Kidney capillary endothelial cell (primary cell): ENCODE results near the gene MTMR12.

Experiments used
- DNase-seq: peaks from one replicate; pipeline ENCODE4 v3.0.0-alpha.2; 2018; ENCODE audit warnings: low spot score

The MTMR12 gene

DNA sequence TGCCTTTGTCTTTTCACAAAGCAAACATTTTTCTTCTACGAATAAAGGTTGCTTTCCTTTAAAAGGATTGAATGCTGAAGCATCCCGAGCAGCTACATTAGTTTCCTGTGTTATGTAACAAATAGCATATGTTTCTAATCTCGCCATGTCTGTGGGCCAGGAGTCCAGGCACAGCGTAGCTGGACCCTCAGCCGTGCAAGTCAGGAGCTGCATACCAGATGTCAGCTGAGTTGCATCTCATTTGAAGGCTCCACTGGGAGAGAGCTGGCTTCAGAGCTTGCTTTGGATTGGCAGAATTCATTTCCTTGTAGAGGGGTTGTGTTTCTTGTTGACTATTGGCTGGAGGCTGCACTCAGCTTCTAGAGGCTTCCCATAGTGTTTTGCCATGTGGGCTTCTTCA, 122.6 kb downstream of the MTMR12 start:
- DNase-seq, result no peak

DNA sequence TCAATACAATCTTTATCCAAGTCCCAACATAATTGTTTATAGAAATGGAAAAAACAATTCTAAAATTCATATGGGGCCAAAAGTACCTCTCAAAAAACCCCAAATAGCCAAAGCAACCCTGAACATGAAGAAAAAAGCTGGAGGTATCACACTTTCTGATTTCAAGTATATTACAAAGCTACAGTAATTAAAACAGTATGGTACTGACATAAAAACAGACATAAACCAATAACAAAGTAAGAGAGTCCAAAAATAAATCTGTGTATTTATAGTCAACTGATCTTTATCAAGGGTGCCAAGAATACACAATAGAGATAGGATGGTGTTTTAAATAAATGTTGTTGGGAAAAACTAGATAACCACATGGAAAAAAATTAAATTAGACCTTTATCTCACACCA, 125.1 kb downstream of the MTMR12 start:
- DNase-seq, result no peak

DNA sequence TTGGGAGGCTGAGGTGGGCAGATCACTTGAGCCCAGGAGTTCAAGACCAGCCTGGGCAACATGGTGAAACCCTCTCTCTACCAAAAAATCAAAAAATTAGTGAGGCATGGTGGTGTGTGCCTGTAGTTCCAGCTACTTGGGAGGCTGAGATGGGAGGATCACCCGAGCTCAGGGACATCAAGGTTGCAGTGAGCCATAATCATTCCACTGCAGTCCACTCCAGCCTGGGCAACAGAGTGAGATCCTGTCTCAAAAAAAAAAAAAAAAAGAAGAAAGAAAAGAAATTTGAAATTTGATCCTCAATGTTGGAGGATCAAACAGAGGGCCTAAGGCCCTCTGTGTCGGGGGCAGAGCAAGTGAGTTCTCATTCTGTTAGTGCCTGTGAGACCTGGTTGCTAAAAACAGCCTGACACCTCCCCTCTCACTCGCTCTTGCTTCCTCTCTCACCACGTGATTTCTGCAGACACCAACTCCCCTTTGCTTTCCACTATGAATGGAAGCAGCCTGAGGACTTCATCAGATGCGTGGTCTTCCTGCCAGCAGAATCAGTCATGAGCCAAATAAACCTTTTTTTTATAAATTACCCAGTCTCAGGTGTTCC, 130.2 kb downstream of the MTMR12 start:
- DNase-seq, result no peak
